ENCODE measurements around the gene APEH.

DNA sequence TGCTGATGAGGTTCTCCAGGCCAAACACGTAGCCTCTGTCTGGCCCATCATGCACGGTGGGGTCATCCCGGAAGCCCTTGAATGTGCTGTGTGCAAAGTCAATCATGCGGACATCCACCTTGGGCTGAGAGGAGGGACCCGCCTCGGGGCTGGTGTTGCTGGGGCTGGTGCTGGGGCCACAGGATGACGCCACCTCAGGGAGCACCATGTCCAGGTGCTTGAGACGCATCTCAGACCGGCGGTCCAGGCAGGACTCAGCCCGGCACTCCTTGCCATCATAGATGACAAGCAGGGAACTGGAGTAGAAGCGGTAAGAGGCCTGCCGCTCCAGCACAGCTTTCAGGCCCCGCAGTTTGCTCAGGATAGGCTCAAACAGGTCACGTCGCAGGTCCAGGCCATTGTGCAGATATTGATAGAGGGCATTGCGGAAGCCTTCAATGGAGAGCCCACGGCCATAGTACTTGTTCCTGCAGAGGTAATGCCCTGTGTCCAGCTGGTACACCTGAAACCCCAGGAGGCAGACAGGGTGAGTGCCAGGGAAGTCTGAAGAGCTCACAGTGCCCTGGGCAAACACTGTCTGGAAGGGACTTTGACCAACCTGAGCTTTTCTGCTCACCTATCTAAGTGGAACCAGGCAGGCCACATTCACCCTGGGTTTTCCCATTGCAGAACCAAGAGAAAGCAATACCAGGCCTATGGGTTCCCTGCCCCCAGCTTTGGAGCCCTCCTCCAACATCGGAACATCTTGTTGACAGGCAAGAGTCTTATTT, 53.2 kb downstream of the APEH start:
- TF ChIP-seq, protein P1, sequence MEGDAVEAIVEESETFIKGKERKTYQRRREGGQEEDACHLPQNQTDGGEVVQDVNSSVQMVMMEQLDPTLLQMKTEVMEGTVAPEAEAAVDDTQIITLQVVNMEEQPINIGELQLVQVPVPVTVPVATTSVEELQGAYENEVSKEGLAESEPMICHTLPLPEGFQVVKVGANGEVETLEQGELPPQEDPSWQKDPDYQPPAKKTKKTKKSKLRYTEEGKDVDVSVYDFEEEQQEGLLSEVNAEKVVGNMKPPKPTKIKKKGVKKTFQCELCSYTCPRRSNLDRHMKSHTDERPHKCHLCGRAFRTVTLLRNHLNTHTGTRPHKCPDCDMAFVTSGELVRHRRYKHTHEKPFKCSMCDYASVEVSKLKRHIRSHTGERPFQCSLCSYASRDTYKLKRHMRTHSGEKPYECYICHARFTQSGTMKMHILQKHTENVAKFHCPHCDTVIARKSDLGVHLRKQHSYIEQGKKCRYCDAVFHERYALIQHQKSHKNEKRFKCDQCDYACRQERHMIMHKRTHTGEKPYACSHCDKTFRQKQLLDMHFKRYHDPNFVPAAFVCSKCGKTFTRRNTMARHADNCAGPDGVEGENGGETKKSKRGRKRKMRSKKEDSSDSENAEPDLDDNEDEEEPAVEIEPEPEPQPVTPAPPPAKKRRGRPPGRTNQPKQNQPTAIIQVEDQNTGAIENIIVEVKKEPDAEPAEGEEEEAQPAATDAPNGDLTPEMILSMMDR (IDR thresholded peaks at IDR 0.05) = no peak
- no peak for TF ChIP-seq POLR2A (IDR thresholded peaks at IDR 0.05)

Data from esophagus squamous epithelium (tissue), 4 donors.